BLaER1 treated with 17β-estradiol and CSF1 and Interleukin-3, amounts not matched to agents 10 nM and 100 nM (cell line): ENCODE results near the gene RALGAPB.
"Not testable (repeated sequence)": the region's sequence is repeated elsewhere in the genome, so short reads cannot be mapped to it uniquely, and the experiment has no call there.

ENCODE experiments used
- H3K27ac ChIP-seq, 11 experiments: shearing (Covaris generic); formaldehyde crosslinking; 2 replicates each; pipeline ENCODE4 v1.8.1; 2022
- H3K27me3 ChIP-seq, 11 experiments: shearing (Covaris generic); formaldehyde crosslinking; 2 replicates each; pipeline ENCODE4 v1.8.1; 2022
- H3K36me3 ChIP-seq, 11 experiments: shearing (Covaris generic); formaldehyde crosslinking; 2 replicates each; pipeline ENCODE4 v1.8.1; 2022
- H3K4me1 ChIP-seq, 10 experiments: shearing (Covaris generic); formaldehyde crosslinking; 2 replicates each; pipeline ENCODE4 v1.8.1; 2022
- H3K4me2 ChIP-seq, 11 experiments: shearing (Covaris generic); formaldehyde crosslinking; 2 replicates each; pipeline ENCODE4 v1.8.1; 2022
- H3K4me3 ChIP-seq, 10 experiments: shearing (Covaris generic); formaldehyde crosslinking; 2 replicates each; pipeline ENCODE4 v1.8.1; 2022
- H3K9ac ChIP-seq, 11 experiments: shearing (Covaris generic); formaldehyde crosslinking; 2 replicates each; pipeline ENCODE4 v1.8.1; 2022
- H3K9me3 ChIP-seq, 11 experiments: shearing (Covaris generic); formaldehyde crosslinking; replicated peaks in 1 of 11; 2 replicates each; pipeline ENCODE4 v1.8.1; 2022
- H4K20me1 ChIP-seq, 11 experiments: shearing (Covaris generic); formaldehyde crosslinking; 2 replicates each; pipeline ENCODE4 v1.8.1; 2022
- Cebpa-rat ChIP-seq, 11 experiments: shearing (Covaris generic); IDR thresholded peaks; 2 replicates each; pipeline ENCODE4 v1.8.1; 2022

RALGAPB gene

GRCh38 chr20:38588303-38588702 lies 115.7 kb downstream of the RALGAPB start:
- no peaks in the 10 kb centered on the region for H3K36me3 ChIP-seq
- no peaks in the 10 kb centered on the region for H3K9me3 ChIP-seq
- TF ChIP-seq Cebpa-rat (IDR thresholded peaks at IDR 0.05) = no peak
- H4K20me1 ChIP-seq = no peaks in the 10 kb centered on the region; a peak in 1 of 22 replicates
- no peaks in the 10 kb centered on the region for H3K27me3 ChIP-seq
- H3K4me3 ChIP-seq = no peak overlapping the region
- H3K4me1 ChIP-seq = peaks cover 0 to 16% (median 10%) of the 10 kb centered on the region in 10 experiments; a peak in 11 of 20 replicates
- no peak overlapping the region for H3K4me2 ChIP-seq
- H3K9ac ChIP-seq = no peak overlapping the region
- H3K27ac ChIP-seq = no peak overlapping the region

- no peaks in the 10 kb centered on the region for H3K9me3 ChIP-seq
- no peaks in the 10 kb centered on the region for H3K27me3 ChIP-seq
- H3K27ac ChIP-seq = no peak overlapping the region
- H3K4me2 ChIP-seq = no peak overlapping the region
- H3K36me3 ChIP-seq = no peaks in the 10 kb centered on the region
- H3K4me1 ChIP-seq = peaks cover 0 to 12% (median 7%) of the 10 kb centered on the region in 10 experiments; a peak in 8 of 20 replicates
- H4K20me1 ChIP-seq = no peaks in the 10 kb centered on the region
- no peak for TF ChIP-seq Cebpa-rat (IDR thresholded peaks at IDR 0.05)
- H3K4me3 ChIP-seq = no peak overlapping the region
- H3K9ac ChIP-seq = no peak overlapping the region
Observed at GRCh38 chr20:38589351-38589750, 116.7 kb downstream of the RALGAPB start.

- Histone ChIP-seq H3K4me2 (no peak overlapping the region), H4K20me1 (no peaks in the 10 kb centered on the region), H3K27me3 (no peaks in the 10 kb centered on the region), H3K27ac (no peak overlapping the region), H3K36me3 (no peaks in the 10 kb centered on the region), H3K9me3 (no peaks in the 10 kb centered on the region), H3K9ac (no peak overlapping the region), H3K4me1 (peaks cover 0 to 12% (median 7%) of the 10 kb centered on the region in 10 experiments; a peak in 8 of 20 replicates), H3K4me3 (no peak overlapping the region)
- TF ChIP-seq Cebpa-rat (IDR thresholded peaks at IDR 0.05) = no peak
Observed at GRCh38 chr20:38589967-38590675, 117.5 kb downstream of the RALGAPB start.

- Histone ChIP-seq H3K4me1 (peaks cover 0 to 12% (median 7%) of the 10 kb centered on the region in 10 experiments; a peak in 8 of 20 replicates), H3K27ac (no peak overlapping the region), H4K20me1 (no peaks in the 10 kb centered on the region), H3K9ac (no peak overlapping the region), H3K9me3 (no peaks in the 10 kb centered on the region), H3K36me3 (no peaks in the 10 kb centered on the region), H3K4me2 (peak overlapping the region in 5 of 11 experiments; percentile 4 to 38 (median 11); a peak in 4 of 22 replicates), H3K4me3 (no peak overlapping the region), H3K27me3 (no peaks in the 10 kb centered on the region)
- TF ChIP-seq Cebpa-rat (IDR thresholded peaks at IDR 0.05) = no peak
Observed at GRCh38 chr20:38590676-38591473, 118.2 kb downstream of the RALGAPB start.

- Histone ChIP-seq H3K9me3 (no peaks in the 10 kb centered on the region), H3K4me2 (peak overlapping the region in 4 of 11 experiments; percentile 4 to 38 (median 20); a peak in 1 of 22 replicates), H3K9ac (no peak overlapping the region), H3K36me3 (no peaks in the 10 kb centered on the region), H3K4me1 (peaks cover 0 to 12% (median 7%) of the 10 kb centered on the region in 10 experiments; a peak in 8 of 20 replicates), H4K20me1 (no peaks in the 10 kb centered on the region), H3K4me3 (no peak overlapping the region), H3K27me3 (no peaks in the 10 kb centered on the region), H3K27ac (no peak overlapping the region)
- TF ChIP-seq Cebpa-rat (IDR thresholded peaks at IDR 0.05) = no peak
Observed at GRCh38 chr20:38591474-38592410, 119.1 kb downstream of the RALGAPB start.

GRCh38 chr20:38592411-38592790 lies 119.8 kb downstream of the RALGAPB start:
- not testable (repeated sequence) for H4K20me1 ChIP-seq, H3K36me3 ChIP-seq, H3K27me3 ChIP-seq, H3K4me3 ChIP-seq, H3K27ac ChIP-seq, H3K9me3 ChIP-seq, H3K4me2 ChIP-seq, H3K9ac ChIP-seq
- peaks cover 0 to 12% (median 7%) of the 10 kb centered on the region in 10 experiments; a peak in 8 of 20 replicates for H3K4me1 ChIP-seq

GRCh38 chr20:38594281-38594680 lies 121.6 kb downstream of the RALGAPB start:
- H3K9me3 ChIP-seq, H4K20me1 ChIP-seq, H3K36me3 ChIP-seq, H3K27ac ChIP-seq, H3K27me3 ChIP-seq, H3K9ac ChIP-seq, H3K4me3 ChIP-seq, H3K4me2 ChIP-seq: not testable (repeated sequence)
- H3K4me1 ChIP-seq = peaks cover 0 to 12% (median 7%) of the 10 kb centered on the region in 10 experiments; a peak in 8 of 20 replicates

- not testable (repeated sequence) for H3K4me3 ChIP-seq, H3K27me3 ChIP-seq, H3K36me3 ChIP-seq, H3K4me2 ChIP-seq, H3K27ac ChIP-seq, H3K9me3 ChIP-seq, H4K20me1 ChIP-seq, H3K4me1 ChIP-seq, H3K9ac ChIP-seq
Observed at GRCh38 chr20:38595886-38596285, 123.2 kb downstream of the RALGAPB start.

- Histone ChIP-seq H3K9ac (no peak overlapping the region), H3K27me3 (peaks cover 10 to 31% (median 25%) of the 10 kb centered on the region in 11 experiments), H3K4me1 (peaks cover 0 to 18% (median 6%) of the 10 kb centered on the region in 10 experiments; a peak in 11 of 20 replicates), H3K4me3 (no peak overlapping the region), H4K20me1 (no peaks in the 10 kb centered on the region), H3K4me2 (no peak overlapping the region), H3K36me3 (no peaks in the 10 kb centered on the region), H3K9me3 (no peaks in the 10 kb centered on the region), H3K27ac (no peak overlapping the region)
- TF ChIP-seq Cebpa-rat (IDR thresholded peaks at IDR 0.05) = no peak
Observed at GRCh38 chr20:38599410-38599882, 126.8 kb downstream of the RALGAPB start.
